HepG2 (cell line): ENCODE results near the gene AS3MT. TPM values are rescaled to one million over a fixed set of nuclear protein-coding genes. Genes with fewer than 3 reads are reported as not detected.

ENCODE experiments used
- ARNT2 ChIP-seq: sonication (generic); formaldehyde crosslinking; IDR thresholded peaks from 2 replicates; pipeline ENCODE4 v1.8.0; 2022; ENCODE audit warnings: mild to moderate bottlenecking, low read depth, missing genetic modification reagents, moderate library complexity
- CBX1 ChIP-seq: IDR thresholded peaks from one replicate; pipeline ENCODE4 v1.6.1; 2016; ENCODE audit warnings: antibody characterized with exemption, low read depth
- CHCHD3 ChIP-seq: sonication (generic); formaldehyde crosslinking; IDR thresholded peaks from 2 replicates; pipeline ENCODE4 v1.8.0; 2022; ENCODE audit warnings: mild to moderate bottlenecking, missing genetic modification reagents, moderate library complexity
- HOXA3 ChIP-seq: sonication (generic); formaldehyde crosslinking; IDR thresholded peaks from 2 replicates; pipeline ENCODE4 v1.5.0; 2020; ENCODE audit warnings: missing genetic modification reagents
- KMT2A ChIP-seq: sonication (generic); formaldehyde crosslinking; IDR thresholded peaks from 2 replicates; pipeline ENCODE4 v1.4.0; 2020; ENCODE audit warnings: missing genetic modification reagents
- MAFG ChIP-seq: sonication (generic); formaldehyde crosslinking; IDR thresholded peaks from 2 replicates; pipeline ENCODE4 v1.5.1; 2020; ENCODE audit warnings: mild to moderate bottlenecking, missing genetic modification reagents
- NCOA2 ChIP-seq: sonication (generic); formaldehyde crosslinking; IDR thresholded peaks from 2 replicates; pipeline ENCODE4 v1.8.0; 2022; ENCODE audit warnings: inconsistent platforms
- RFXAP ChIP-seq: sonication (generic); formaldehyde crosslinking; IDR thresholded peaks from 2 replicates; pipeline ENCODE4 v1.4.0; 2020; ENCODE audit warnings: missing genetic modification reagents, borderline replicate concordance
- WIZ ChIP-seq: sonication (generic); formaldehyde crosslinking; IDR thresholded peaks from 2 replicates; pipeline ENCODE4 v1.5.1; 2020; ENCODE audit warnings: mild to moderate bottlenecking, missing genetic modification reagents
- ZMYM4 ChIP-seq: sonication (generic); formaldehyde crosslinking; IDR thresholded peaks from 2 replicates; pipeline ENCODE4 v1.8.1; 2023; ENCODE audit warnings: mild to moderate bottlenecking, missing genetic modification reagents
- ZNF33A ChIP-seq: sonication (generic); formaldehyde crosslinking; IDR thresholded peaks from 2 replicates; pipeline ENCODE4 v1.5.1; 2020; ENCODE audit warnings: missing genetic modification reagents, mild to moderate bottlenecking, moderate library complexity, borderline replicate concordance
- ZNF501 ChIP-seq: sonication (generic); formaldehyde crosslinking; IDR thresholded peaks from 2 replicates; pipeline ENCODE4 v1.5.1; 2020; ENCODE audit warnings: mild to moderate bottlenecking, moderate library complexity, missing genetic modification reagents
- ZNF563 ChIP-seq: sonication (generic); formaldehyde crosslinking; IDR thresholded peaks from 2 replicates; pipeline ENCODE4 v1.8.0; 2022; ENCODE audit warnings: mild to moderate bottlenecking, moderate library complexity, missing genetic modification reagents
- ZNF776 ChIP-seq: sonication (generic); formaldehyde crosslinking; IDR thresholded peaks from 2 replicates; pipeline ENCODE4 v1.4.0; 2020; ENCODE audit warnings: mild to moderate bottlenecking, missing genetic modification reagents
- polyA plus RNA-seq, 8 experiments: library from polyadenylated mRNA; depleted of rRNA in 3 of 8; stranded (reverse) in 7 of 8; unstranded in 1 of 8; fragments of >200 nt; fragmentation: Illumina TruSeq in 4 of 8; extraction: Trizol in 4 of 8; gene quantifications; 2 replicates each; pipeline versions ENCODE4 v1.2.1 to v1.2.3, GENCODE V29; 2011 to 2016; ENCODE audit warnings: low read depth in 4 of 8, missing spikeins in 1 of 8, mixed read lengths in 1 of 8; ENCODE audit not compliant: insufficient read depth in 1 of 8
- total RNA-seq, 5 experiments: library from RNA; depleted of rRNA; stranded (reverse); fragments of >200 nt; fragmentation: Illumina TruSeq; extraction: Trizol; gene quantifications; 2 replicates each; pipeline ENCODE4 v1.2.3, GENCODE V29; 2016; ENCODE audit warnings: low read depth in 1 of 5
- TF ChIP-seq, protein P1 (sequence below): IDR thresholded peaks from 2 replicates; pipeline ENCODE4 v1.6.1; 2016; ENCODE audit warnings: mild to moderate bottlenecking, missing biosample characterization, missing genetic modification reagents
- TF ChIP-seq, protein P2 (sequence below): IDR thresholded peaks from 2 replicates; pipeline ENCODE4 v1.6.1; 2016; ENCODE audit warnings: mild to moderate bottlenecking
- TF ChIP-seq, protein P3 (sequence below): sonication (generic); formaldehyde crosslinking; IDR thresholded peaks from 2 replicates; pipeline ENCODE4 v1.5.0; 2020; ENCODE audit warnings: mild to moderate bottlenecking, missing genetic modification reagents
- TF ChIP-seq, protein P4 (sequence below): IDR thresholded peaks from 2 replicates; pipeline ENCODE4 v1.6.1; 2016
- TF ChIP-seq, protein P5 (sequence below): sonication (generic); formaldehyde crosslinking; IDR thresholded peaks from 2 replicates; pipeline ENCODE4 v1.5.0; 2020; ENCODE audit warnings: mild to moderate bottlenecking, missing genetic modification reagents
- TF ChIP-seq, protein P6 (sequence below): sonication (generic); formaldehyde crosslinking; IDR thresholded peaks from 2 replicates; pipeline ENCODE4 v1.5.0; 2020; ENCODE audit warnings: missing genetic modification reagents

AS3MT gene
- total and polyA plus RNA-seq, 2 of the 13 experiments (the other 11 are each of a cell fraction or from before 2014, with no cell fraction given), result 8.7 to 17.4 TPM

DNA sequence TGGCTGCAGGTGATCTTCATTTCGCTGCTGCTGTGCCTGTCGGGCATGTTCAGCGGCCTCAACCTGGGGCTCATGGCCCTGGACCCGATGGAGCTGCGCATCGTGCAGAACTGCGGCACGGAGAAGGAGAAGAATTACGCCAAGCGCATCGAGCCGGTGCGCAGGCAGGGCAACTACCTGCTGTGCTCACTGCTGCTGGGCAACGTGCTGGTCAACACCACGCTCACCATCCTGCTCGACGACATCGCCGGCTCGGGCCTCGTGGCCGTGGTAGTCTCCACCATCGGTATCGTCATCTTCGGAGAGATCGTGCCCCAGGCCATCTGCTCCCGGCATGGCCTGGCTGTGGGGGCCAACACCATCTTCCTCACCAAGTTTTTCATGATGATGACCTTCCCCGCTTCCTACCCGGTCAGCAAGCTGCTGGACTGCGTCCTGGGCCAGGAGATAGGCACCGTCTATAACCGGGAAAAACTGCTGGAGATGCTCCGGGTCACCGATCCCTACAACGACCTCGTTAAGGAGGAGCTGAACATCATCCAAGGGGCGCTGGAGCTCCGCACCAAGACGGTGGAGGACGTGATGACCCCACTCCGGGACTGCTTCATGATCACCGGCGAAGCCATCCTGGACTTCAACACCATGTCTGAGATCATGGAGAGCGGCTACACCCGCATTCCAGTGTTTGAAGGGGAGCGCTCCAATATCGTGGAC is 50.1 kb downstream of the AS3MT start (continued):
- TF ChIP-seq ZNF501 (CRISPR knock-in tag) (peak; percentile 35; the same call in 1 of the 2 replicates), ZNF776 (0 out of 2 replicates have a peak, but pooled peaks have one; percentile 44), CBX1 (peak; percentile 44), KMT2A (CRISPR knock-in tag) (peak; percentile 19; the same call in 1 of the 2 replicates), ZNF563 (CRISPR knock-in tag) (no peak), WIZ (no peak), MAFG (no peak), CHCHD3 (CRISPR knock-in tag) (0 out of 2 replicates have a peak, but pooled peaks have one; percentile 60), ARNT2 (CRISPR knock-in tag) (0 out of 2 replicates have a peak, but pooled peaks have one; percentile 39), RFXAP (CRISPR knock-in tag) (peak; percentile 43; the same call in 1 of the 2 replicates), HOXA3 (peak; percentile 58; the same call in 1 of the 2 replicates), ZNF33A (CRISPR knock-in tag) (no peak), ZMYM4 (CRISPR knock-in tag) (0 out of 2 replicates have a peak, but pooled peaks have one; percentile 66), NCOA2 (0 out of 2 replicates have a peak, but pooled peaks have one; percentile 16)
- TF ChIP-seq, protein P1, sequence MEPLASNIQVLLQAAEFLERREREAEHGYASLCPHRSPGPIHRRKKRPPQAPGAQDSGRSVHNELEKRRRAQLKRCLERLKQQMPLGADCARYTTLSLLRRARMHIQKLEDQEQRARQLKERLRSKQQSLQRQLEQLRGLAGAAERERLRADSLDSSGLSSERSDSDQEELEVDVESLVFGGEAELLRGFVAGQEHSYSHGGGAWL (CRISPR knock-in tag), result peak; percentile 88
- TF ChIP-seq, protein P2, sequence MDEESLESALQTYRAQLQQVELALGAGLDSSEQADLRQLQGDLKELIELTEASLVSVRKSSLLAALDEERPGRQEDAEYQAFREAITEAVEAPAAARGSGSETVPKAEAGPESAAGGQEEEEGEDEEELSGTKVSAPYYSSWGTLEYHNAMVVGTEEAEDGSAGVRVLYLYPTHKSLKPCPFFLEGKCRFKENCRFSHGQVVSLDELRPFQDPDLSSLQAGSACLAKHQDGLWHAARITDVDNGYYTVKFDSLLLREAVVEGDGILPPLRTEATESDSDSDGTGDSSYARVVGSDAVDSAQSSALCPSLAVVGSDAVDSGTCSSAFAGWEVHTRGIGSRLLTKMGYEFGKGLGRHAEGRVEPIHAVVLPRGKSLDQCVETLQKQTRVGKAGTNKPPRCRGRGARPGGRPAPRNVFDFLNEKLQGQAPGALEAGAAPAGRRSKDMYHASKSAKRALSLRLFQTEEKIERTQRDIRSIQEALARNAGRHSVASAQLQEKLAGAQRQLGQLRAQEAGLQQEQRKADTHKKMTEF (CRISPR knock-in tag), result 0 out of 2 replicates have a peak, but pooled peaks have one; percentile 36
- TF ChIP-seq, protein P3, sequence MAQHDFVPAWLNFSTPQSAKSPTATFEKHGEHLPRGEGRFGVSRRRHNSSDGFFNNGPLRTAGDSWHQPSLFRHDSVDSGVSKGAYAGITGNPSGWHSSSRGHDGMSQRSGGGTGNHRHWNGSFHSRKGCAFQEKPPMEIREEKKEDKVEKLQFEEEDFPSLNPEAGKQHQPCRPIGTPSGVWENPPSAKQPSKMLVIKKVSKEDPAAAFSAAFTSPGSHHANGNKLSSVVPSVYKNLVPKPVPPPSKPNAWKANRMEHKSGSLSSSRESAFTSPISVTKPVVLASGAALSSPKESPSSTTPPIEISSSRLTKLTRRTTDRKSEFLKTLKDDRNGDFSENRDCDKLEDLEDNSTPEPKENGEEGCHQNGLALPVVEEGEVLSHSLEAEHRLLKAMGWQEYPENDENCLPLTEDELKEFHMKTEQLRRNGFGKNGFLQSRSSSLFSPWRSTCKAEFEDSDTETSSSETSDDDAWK (CRISPR knock-in tag), result no peak
- TF ChIP-seq, protein P4, sequence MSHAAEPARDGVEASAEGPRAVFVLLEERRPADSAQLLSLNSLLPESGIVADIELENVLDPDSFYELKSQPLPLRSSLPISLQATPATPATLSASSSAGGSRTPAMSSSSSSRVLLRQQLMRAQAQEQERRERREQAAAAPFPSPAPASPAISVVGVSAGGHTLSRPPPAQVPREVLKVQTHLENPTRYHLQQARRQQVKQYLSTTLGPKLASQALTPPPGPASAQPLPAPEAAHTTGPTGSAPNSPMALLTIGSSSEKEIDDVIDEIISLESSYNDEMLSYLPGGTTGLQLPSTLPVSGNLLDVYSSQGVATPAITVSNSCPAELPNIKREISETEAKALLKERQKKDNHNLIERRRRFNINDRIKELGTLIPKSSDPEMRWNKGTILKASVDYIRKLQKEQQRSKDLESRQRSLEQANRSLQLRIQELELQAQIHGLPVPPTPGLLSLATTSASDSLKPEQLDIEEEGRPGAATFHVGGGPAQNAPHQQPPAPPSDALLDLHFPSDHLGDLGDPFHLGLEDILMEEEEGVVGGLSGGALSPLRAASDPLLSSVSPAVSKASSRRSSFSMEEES, result peak; percentile 41; the same call in 1 of the 2 replicates
- TF ChIP-seq, protein P5, sequence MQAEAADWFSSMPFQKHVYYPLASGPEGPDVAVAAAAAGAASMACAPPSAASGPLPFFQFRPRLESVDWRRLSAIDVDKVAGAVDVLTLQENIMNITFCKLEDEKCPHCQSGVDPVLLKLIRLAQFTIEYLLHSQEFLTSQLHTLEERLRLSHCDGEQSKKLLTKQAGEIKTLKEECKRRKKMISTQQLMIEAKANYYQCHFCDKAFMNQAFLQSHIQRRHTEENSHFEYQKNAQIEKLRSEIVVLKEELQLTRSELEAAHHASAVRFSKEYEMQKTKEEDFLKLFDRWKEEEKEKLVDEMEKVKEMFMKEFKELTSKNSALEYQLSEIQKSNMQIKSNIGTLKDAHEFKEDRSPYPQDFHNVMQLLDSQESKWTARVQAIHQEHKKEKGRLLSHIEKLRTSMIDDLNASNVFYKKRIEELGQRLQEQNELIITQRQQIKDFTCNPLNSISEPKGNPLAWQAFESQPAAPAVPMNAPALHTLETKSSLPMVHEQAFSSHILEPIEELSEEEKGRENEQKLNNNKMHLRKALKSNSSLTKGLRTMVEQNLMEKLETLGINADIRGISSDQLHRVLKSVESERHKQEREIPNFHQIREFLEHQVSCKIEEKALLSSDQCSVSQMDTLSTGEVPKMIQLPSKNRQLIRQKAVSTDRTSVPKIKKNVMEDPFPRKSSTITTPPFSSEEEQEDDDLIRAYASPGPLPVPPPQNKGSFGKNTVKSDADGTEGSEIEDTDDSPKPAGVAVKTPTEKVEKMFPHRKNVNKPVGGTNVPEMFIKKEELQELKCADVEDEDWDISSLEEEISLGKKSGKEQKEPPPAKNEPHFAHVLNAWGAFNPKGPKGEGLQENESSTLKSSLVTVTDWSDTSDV, result peak; percentile 85; the same call in 1 of the 2 replicates
- TF ChIP-seq, protein P6, sequence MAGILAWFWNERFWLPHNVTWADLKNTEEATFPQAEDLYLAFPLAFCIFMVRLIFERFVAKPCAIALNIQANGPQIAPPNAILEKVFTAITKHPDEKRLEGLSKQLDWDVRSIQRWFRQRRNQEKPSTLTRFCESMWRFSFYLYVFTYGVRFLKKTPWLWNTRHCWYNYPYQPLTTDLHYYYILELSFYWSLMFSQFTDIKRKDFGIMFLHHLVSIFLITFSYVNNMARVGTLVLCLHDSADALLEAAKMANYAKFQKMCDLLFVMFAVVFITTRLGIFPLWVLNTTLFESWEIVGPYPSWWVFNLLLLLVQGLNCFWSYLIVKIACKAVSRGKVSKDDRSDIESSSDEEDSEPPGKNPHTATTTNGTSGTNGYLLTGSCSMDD (CRISPR knock-in tag), result 0 out of 2 replicates have a peak, but pooled peaks have one; percentile 73
